Measurements from ENCODE around the gene KIAA0513. TPM values are rescaled to one million over a fixed set of nuclear protein-coding genes. Genes with fewer than 3 reads are reported as not detected.

Gene KIAA0513
- total and polyA plus RNA-seq, 2 donors (not counting 1 experiment from before 2014, with no cell fraction given): 11.7 to 22.3 TPM

GRCh38 chr16:85092309-85092708 lies 64.7 kb downstream of the KIAA0513 start:
- no peak overlapping the region for H3K4me2 ChIP-seq (ENCODE audit: extremely low read depth, insufficient read depth, low read length)
- H3K27ac ChIP-seq (ENCODE audit: insufficient read depth, low read length): no peak overlapping the region
- no peak overlapping the region for H2AFZ ChIP-seq (ENCODE audit: low read length)
- H4K20me1 ChIP-seq (ENCODE audit: control insufficient read depth, extremely low read depth, insufficient read depth, low read length): no peaks in the 10 kb centered on the region
- DNase-seq (ENCODE audit: low read depth in 2 of 2): no peak
- no peak for TF ChIP-seq CTCF (conservative IDR thresholded peaks at IDR 0.05 in 1 of 2, IDR thresholded peaks at IDR 0.05 in 1 of 2; ENCODE audit: low read depth in 1 of 2, low read length in 2 of 2)
- TF ChIP-seq EZH2 (IDR thresholded peaks at IDR 0.05; ENCODE audit: low read length, missing control alignments): no peak
- H3K36me3 ChIP-seq (ENCODE audit: control insufficient read depth, insufficient read depth, low read length): peaks cover 2% of the 10 kb centered on the region
- H3K27me3 ChIP-seq (ENCODE audit: control insufficient read depth, insufficient read depth, low read length): no peaks in the 10 kb centered on the region
- no peaks in the 10 kb centered on the region for H3K79me2 ChIP-seq (ENCODE audit: control insufficient read depth, insufficient read depth, low read length)
- H3K4me3 ChIP-seq (replicated peaks in 1 of 4; ENCODE audit: control extremely low read depth in 1 of 4, insufficient read depth in 1 of 4, low read depth in 3 of 4, low read length in 4 of 4): no peak overlapping the region
- H3K4me1 ChIP-seq (ENCODE audit: control insufficient read depth, extremely low read depth, insufficient read depth, low read length): no peaks in the 10 kb centered on the region
- no peak overlapping the region for H3K9ac ChIP-seq (ENCODE audit: insufficient read depth, low read length)
- H3K9me3 ChIP-seq (ENCODE audit: control insufficient read depth, insufficient read depth, low read depth, low read length): no peaks in the 10 kb centered on the region

GRCh38 chr16:85092851-85093250 lies 65.3 kb downstream of the KIAA0513 start:
- Histone ChIP-seq H3K4me3 (replicated peaks in 1 of 4; ENCODE audit: control extremely low read depth in 1 of 4, insufficient read depth in 1 of 4, low read depth in 3 of 4, low read length in 4 of 4) (no peak overlapping the region), H3K36me3 (ENCODE audit: control insufficient read depth, insufficient read depth, low read length) (peaks cover 2% of the 10 kb centered on the region), H3K27ac (ENCODE audit: insufficient read depth, low read length) (no peak overlapping the region), H3K27me3 (ENCODE audit: control insufficient read depth, insufficient read depth, low read length) (peaks cover 1% of the 10 kb centered on the region), H3K9me3 (ENCODE audit: control insufficient read depth, insufficient read depth, low read depth, low read length) (no peaks in the 10 kb centered on the region), H4K20me1 (ENCODE audit: control insufficient read depth, extremely low read depth, insufficient read depth, low read length) (no peaks in the 10 kb centered on the region), H3K4me1 (ENCODE audit: control insufficient read depth, extremely low read depth, insufficient read depth, low read length) (no peaks in the 10 kb centered on the region), H3K79me2 (ENCODE audit: control insufficient read depth, insufficient read depth, low read length) (no peaks in the 10 kb centered on the region), H3K9ac (ENCODE audit: insufficient read depth, low read length) (no peak overlapping the region), H3K4me2 (ENCODE audit: extremely low read depth, insufficient read depth, low read length) (no peak overlapping the region), H2AFZ (ENCODE audit: low read length) (no peak overlapping the region)
- no peak for TF ChIP-seq CTCF (conservative IDR thresholded peaks at IDR 0.05 in 1 of 2, IDR thresholded peaks at IDR 0.05 in 1 of 2; ENCODE audit: low read depth in 1 of 2, low read length in 2 of 2)
- TF ChIP-seq EZH2 (IDR thresholded peaks at IDR 0.05; ENCODE audit: low read length, missing control alignments): no peak
- no peak for DNase-seq (ENCODE audit: low read depth in 2 of 2)

- H3K27me3 ChIP-seq (ENCODE audit: control insufficient read depth, insufficient read depth, low read length): peaks cover 4% of the 10 kb centered on the region
- no peak overlapping the region for H3K27ac ChIP-seq (ENCODE audit: insufficient read depth, low read length)
- H3K9me3 ChIP-seq (ENCODE audit: control insufficient read depth, insufficient read depth, low read depth, low read length): no peaks in the 10 kb centered on the region
- no peaks in the 10 kb centered on the region for H3K79me2 ChIP-seq (ENCODE audit: control insufficient read depth, insufficient read depth, low read length)
- no peak overlapping the region for H2AFZ ChIP-seq (ENCODE audit: low read length)
- no peaks in the 10 kb centered on the region for H3K36me3 ChIP-seq (ENCODE audit: control insufficient read depth, insufficient read depth, low read length)
- H3K4me3 ChIP-seq (replicated peaks in 1 of 4; ENCODE audit: control extremely low read depth in 1 of 4, insufficient read depth in 1 of 4, low read depth in 3 of 4, low read length in 4 of 4): no peak overlapping the region
- H3K4me1 ChIP-seq (ENCODE audit: control insufficient read depth, extremely low read depth, insufficient read depth, low read length): no peaks in the 10 kb centered on the region
- no peak for DNase-seq (ENCODE audit: low read depth in 2 of 2)
- no peak overlapping the region for H3K9ac ChIP-seq (ENCODE audit: insufficient read depth, low read length)
- no peak overlapping the region for H3K4me2 ChIP-seq (ENCODE audit: extremely low read depth, insufficient read depth, low read length)
- H4K20me1 ChIP-seq (ENCODE audit: control insufficient read depth, extremely low read depth, insufficient read depth, low read length): no peaks in the 10 kb centered on the region
- TF ChIP-seq CTCF (conservative IDR thresholded peaks at IDR 0.05 in 1 of 2, IDR thresholded peaks at IDR 0.05 in 1 of 2; ENCODE audit: low read depth in 1 of 2, low read length in 2 of 2): no peak
- TF ChIP-seq EZH2 (IDR thresholded peaks at IDR 0.05; ENCODE audit: low read length, missing control alignments): no peak
These were observed 66.1 kb downstream of the KIAA0513 start for GRCh38 chr16:85093705-85094104.

Data from fibroblast of lung (primary cell).